Measurements from ENCODE around the gene OTUD7B. TPM values are rescaled to one million over a fixed set of nuclear protein-coding genes. Genes with fewer than 3 reads are reported as not detected.
A peak's percentile ranks its signal among the peaks of the same experiment; 100 is the strongest.

OTUD7B gene
- total RNA-seq, 1 experiment from 2014 or later = 23.5 TPM

- DNase-seq = no peak
- H3K27ac Mint-ChIP-seq = no peak overlapping the region
- no peaks in the 10 kb centered on the region for H3K9me3 ChIP-seq (ENCODE audit: control insufficient read depth, low read depth, low read length)
- no peaks in the 10 kb centered on the region; a peak in 1 of 5 replicates for H3K9me3 Mint-ChIP-seq
- H3K4me2 ChIP-seq (ENCODE audit: insufficient read depth, insufficient read length, low read length) = no peak overlapping the region
- no peak overlapping the region for H2BK5ac ChIP-seq (ENCODE audit: insufficient read length, low read length)
- no peaks in the 10 kb centered on the region for H4K20me1 ChIP-seq (ENCODE audit: control insufficient read depth, insufficient read depth, insufficient read length)
- no peak overlapping the region for H2BK12ac ChIP-seq (ENCODE audit: insufficient read length, low read depth, low read length)
- H3K4me1 Mint-ChIP-seq = peaks cover 17 to 26% of the 10 kb centered on the region in 2 experiments
- H3K14ac ChIP-seq (ENCODE audit: insufficient read depth, low read length) = no peak overlapping the region
- H3T11ph ChIP-seq (ENCODE audit: low read length) = no peak overlapping the region
- H3K23me2 ChIP-seq (ENCODE audit: insufficient read length, low read depth, low read length, poor library complexity, severe bottlenecking) = peaks cover 11% of the 10 kb centered on the region
- H4K5ac ChIP-seq (ENCODE audit: insufficient read length, low read depth, low read length) = no peak overlapping the region
- no peak overlapping the region for H4K91ac ChIP-seq (ENCODE audit: insufficient read length, low read depth, low read length)
- H3K36me3 Mint-ChIP-seq (ENCODE audit: insufficient read depth in 1 of 3, low read depth in 3 of 3) = peaks cover 33 to 54% (median 49%) of the 10 kb centered on the region in 3 experiments
- H3K4ac ChIP-seq (ENCODE audit: low read depth, low read length) = no peak overlapping the region
- WGBS (ENCODE audit: extremely low coverage, insufficient read length, low lambda C conversion rate) = no CpG with 5 or more reads among the region's 3 CpGs
- H3K27me3 ChIP-seq (ENCODE audit: insufficient read depth, low read length) = no peaks in the 10 kb centered on the region
- peaks cover 11% of the 10 kb centered on the region for H3K79me1 ChIP-seq (ENCODE audit: insufficient read depth, low read depth, low read length, poor library complexity, severe bottlenecking)
- peaks cover 8% of the 10 kb centered on the region; the same call in 1 of the 2 replicates for H3K79me2 ChIP-seq (ENCODE audit: insufficient read depth, low read length)
- H2AFZ ChIP-seq (ENCODE audit: low read length) = no peak overlapping the region
- H3K18ac ChIP-seq (ENCODE audit: insufficient read length, low read depth, low read length) = no peak overlapping the region
- no peak overlapping the region for H3K23ac ChIP-seq (ENCODE audit: insufficient read length, low read depth, low read length)
- peaks cover 2% of the 10 kb centered on the region; the same call in 1 of the 2 replicates for H3K4me1 ChIP-seq (ENCODE audit: insufficient read depth, low read length)
- no peak overlapping the region for H3K9ac ChIP-seq (ENCODE audit: extremely low read depth, insufficient read length, low read length)
- peak overlapping the region; percentile 97 to 100 for H3K4me3 Mint-ChIP-seq
- no peak overlapping the region for H2BK120ac ChIP-seq (ENCODE audit: low read depth, low read length, poor library complexity, severe bottlenecking)
- H2BK15ac ChIP-seq (ENCODE audit: low read depth, low read length) = no peak overlapping the region
- H4K8ac ChIP-seq (replicated peaks; ENCODE audit: insufficient read length, low read depth, low read length) = no peak overlapping the region
- TF ChIP-seq, protein P1, sequence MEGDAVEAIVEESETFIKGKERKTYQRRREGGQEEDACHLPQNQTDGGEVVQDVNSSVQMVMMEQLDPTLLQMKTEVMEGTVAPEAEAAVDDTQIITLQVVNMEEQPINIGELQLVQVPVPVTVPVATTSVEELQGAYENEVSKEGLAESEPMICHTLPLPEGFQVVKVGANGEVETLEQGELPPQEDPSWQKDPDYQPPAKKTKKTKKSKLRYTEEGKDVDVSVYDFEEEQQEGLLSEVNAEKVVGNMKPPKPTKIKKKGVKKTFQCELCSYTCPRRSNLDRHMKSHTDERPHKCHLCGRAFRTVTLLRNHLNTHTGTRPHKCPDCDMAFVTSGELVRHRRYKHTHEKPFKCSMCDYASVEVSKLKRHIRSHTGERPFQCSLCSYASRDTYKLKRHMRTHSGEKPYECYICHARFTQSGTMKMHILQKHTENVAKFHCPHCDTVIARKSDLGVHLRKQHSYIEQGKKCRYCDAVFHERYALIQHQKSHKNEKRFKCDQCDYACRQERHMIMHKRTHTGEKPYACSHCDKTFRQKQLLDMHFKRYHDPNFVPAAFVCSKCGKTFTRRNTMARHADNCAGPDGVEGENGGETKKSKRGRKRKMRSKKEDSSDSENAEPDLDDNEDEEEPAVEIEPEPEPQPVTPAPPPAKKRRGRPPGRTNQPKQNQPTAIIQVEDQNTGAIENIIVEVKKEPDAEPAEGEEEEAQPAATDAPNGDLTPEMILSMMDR (conservative IDR thresholded peaks at IDR 0.05) = no peak
- no peaks in the 10 kb centered on the region for H3K27me3 Mint-ChIP-seq (ENCODE audit: low read depth)
- no peak overlapping the region for H2AK5ac ChIP-seq (ENCODE audit: insufficient read length, low read length)
- no peak overlapping the region for H2BK20ac ChIP-seq (ENCODE audit: low read depth, low read length, poor library complexity, severe bottlenecking)
- H3K56ac ChIP-seq (ENCODE audit: insufficient read length, low read depth, low read length) = no peak overlapping the region
- no peak overlapping the region for H3K27ac ChIP-seq (ENCODE audit: insufficient read length, low read depth, low read length)
Observed at GRCh38 chr1:149925345-149925744, 85.2 kb downstream of the OTUD7B start.
